Large intestine (tissue), 3 donors: ENCODE results near the gene OSBPL9. TPM values are rescaled to one million over a fixed set of nuclear protein-coding genes. Genes with fewer than 3 reads are reported as not detected.
A peak's percentile ranks its signal among the peaks of the same experiment; 100 is the strongest.
"Not testable (repeated sequence)": the region's sequence is repeated elsewhere in the genome, so short reads cannot be mapped to it uniquely, and the experiment has no call there.

ENCODE experiments used
- DNase-seq, 2 donors: peaks; one replicate each; pipeline versions ENCODE4 v3.0.0 to v3.0.0-alpha.2; 2013
- H3K27ac ChIP-seq: one replicate; pipeline ENCODE4 v1.5.1; 2013; ENCODE audit warnings: low read length
- H3K27me3 ChIP-seq: 2 replicates; pipeline ENCODE4 v1.6.1; 2013; ENCODE audit warnings: low read length; ENCODE audit not compliant: control insufficient read depth, insufficient read depth
- H3K36me3 ChIP-seq: 2 replicates; pipeline ENCODE4 v1.6.1; 2013; ENCODE audit warnings: low read length; ENCODE audit not compliant: control insufficient read depth, insufficient read depth
- H3K4me1 ChIP-seq: one replicate; pipeline ENCODE4 v1.6.1; 2013; ENCODE audit warnings: low read length; ENCODE audit not compliant: control insufficient read depth, insufficient read depth
- H3K4me3 ChIP-seq: one replicate; pipeline ENCODE4 v1.5.1; 2013; ENCODE audit warnings: low read length
- H3K9me3 ChIP-seq: one replicate; pipeline ENCODE4 v1.6.1; 2013; ENCODE audit warnings: mild to moderate bottlenecking, low read depth, low read length, moderate library complexity; ENCODE audit not compliant: control insufficient read depth
- WGBS: methylation state at CpG from one replicate; pipeline ENCODE4 v1.1.5; 2013; ENCODE audit warnings: low lambda C conversion rate; ENCODE audit not compliant: insufficient coverage; 5-methylcytosine and 5-hydroxymethylcytosine counted together
- polyA plus RNA-seq: library from polyadenylated mRNA; unstranded; fragments of 120-200 nt; gene quantifications from one replicate; pipeline ENCODE4 v1.2.1, GENCODE V29; 2013

Gene OSBPL9
- polyA plus RNA-seq, 1 donor = 64.1 TPM

DNA sequence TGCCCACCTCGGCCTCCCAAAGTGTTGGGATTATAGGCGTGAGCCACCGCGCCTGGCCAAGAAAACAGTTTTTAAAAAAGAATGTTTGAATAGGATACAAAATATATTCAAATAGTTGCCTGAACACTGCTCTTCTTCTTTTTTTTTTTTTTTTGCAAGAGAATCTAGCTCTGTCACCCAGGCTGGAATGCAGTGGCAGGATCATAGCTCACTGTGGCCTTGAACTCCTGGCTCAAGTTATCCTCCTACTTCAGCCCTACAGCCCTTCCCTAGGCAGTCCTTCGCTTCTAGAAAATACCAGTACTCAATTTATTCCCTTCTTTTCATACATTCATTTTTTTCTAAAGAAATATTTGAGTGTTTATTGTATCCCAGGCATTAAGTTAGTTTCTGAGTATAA lies 67.9 kb downstream of the OSBPL9 start:
- no peaks in the 10 kb centered on the region for H3K36me3 ChIP-seq
- H3K27ac ChIP-seq = no peak overlapping the region
- no peak overlapping the region for H3K4me3 ChIP-seq
- H3K27me3 ChIP-seq = no peaks in the 10 kb centered on the region
- DNase-seq = no peak
- H3K9me3 ChIP-seq = no peaks in the 10 kb centered on the region
- H3K4me1 ChIP-seq = no peaks in the 10 kb centered on the region
- WGBS = 100% methylated on average over 1 of the region's 5 CpGs

DNA sequence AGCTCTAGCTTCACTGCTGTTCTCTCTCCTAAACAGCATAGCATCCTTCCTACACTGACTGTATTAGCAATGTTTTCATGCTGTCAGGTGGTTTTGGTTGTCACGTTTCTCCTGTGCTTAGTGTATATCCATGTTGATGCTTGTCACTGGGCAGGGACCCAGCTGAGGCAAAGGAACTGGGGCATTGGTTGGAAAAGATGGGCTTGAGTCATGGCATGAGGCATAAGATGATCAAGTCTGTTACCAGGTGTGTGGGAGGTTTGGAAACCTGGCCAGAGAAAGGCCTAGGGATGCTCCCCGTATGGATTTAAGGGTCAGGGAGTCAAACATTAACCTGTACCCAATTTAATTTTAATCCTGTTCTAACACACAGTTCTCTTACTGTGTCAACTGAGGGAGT lies 69.6 kb downstream of the OSBPL9 start:
- WGBS = 0% methylated on average over 1 of the region's 2 CpGs
- H3K4me3 ChIP-seq = no peak overlapping the region
- H3K36me3 ChIP-seq = no peaks in the 10 kb centered on the region
- no peaks in the 10 kb centered on the region for H3K27me3 ChIP-seq
- no peak for DNase-seq
- no peak overlapping the region for H3K27ac ChIP-seq
- peaks cover 6% of the 10 kb centered on the region for H3K4me1 ChIP-seq
- no peaks in the 10 kb centered on the region for H3K9me3 ChIP-seq

DNA sequence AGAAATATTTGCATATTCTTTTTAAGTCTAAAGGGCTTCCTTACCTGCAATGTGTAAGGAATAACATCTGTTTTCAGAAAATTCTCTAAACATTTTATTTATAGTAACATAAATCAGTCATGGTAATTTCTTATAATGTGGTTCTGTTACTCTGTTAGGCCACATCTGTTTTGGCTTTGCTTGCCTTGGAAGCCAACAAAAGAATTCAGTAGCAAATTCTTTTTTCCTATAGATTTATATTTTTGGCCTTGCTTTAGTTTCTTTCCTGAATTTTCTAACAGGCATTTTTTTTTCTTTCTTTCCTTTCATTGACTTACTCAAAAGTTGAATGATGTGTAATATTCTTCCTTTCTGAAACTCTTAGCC lies 72.2 kb downstream of the OSBPL9 start:
- peaks cover 6% of the 10 kb centered on the region for H3K4me1 ChIP-seq
- no peak overlapping the region for H3K4me3 ChIP-seq
- no peaks in the 10 kb centered on the region for H3K36me3 ChIP-seq
- no peaks in the 10 kb centered on the region for H3K9me3 ChIP-seq
- H3K27ac ChIP-seq = no peak overlapping the region
- DNase-seq = no peak
- no peaks in the 10 kb centered on the region for H3K27me3 ChIP-seq

DNA sequence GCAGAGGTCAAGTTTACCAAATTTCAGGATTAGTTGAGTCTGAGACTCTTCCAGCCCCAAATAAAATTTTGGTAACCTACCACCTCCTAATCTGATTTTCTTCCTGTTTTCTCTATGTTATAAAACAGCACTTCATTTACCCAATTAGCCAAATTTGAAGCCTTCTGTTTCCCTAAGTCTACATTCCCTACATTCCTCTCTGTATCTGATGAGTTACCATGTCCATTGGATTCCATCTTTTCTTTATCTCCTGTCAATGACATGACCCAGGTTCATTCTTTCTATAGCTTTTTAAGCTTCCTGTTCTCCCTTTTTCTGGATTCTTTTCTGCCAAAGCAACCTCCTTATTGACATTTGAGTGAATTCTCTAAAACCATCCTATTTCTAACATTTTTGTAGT lies 72.8 kb downstream of the OSBPL9 start:
- Histone ChIP-seq H3K27ac (no peak overlapping the region), H3K27me3 (no peaks in the 10 kb centered on the region), H3K36me3 (no peaks in the 10 kb centered on the region), H3K4me3 (no peak overlapping the region), H3K4me1 (peaks cover 6% of the 10 kb centered on the region), H3K9me3 (no peaks in the 10 kb centered on the region)
- no peak for DNase-seq

DNA sequence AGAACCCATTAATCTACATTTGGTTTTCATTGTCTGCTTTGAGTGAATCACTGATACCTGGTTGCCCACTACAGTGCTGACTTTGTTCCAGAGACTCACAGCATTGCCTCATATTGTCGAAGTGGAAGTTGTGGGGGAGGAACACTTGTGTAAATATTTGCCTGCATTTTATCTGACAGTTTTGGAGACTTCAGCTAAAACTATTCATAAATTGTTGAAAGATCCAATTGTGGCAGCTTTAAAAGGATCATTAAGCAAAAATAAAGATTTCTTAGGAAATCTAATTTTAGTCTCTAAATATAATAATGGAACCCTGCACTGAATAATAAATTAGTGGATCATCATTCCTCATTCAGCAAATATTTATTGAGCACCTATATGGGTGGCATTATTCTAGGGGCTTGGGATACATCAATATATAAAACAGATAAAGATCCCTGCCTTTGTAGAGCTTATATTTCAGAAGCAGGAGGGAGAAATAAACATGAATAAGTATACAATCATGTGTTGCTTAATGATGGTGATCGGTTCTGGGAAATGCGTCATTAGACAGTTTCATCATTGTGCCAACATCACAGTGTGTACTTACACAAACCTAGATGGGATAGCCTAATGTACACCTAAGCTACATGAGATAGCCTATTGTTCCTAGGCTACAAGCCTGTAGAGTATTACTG lies 73.5 kb downstream of the OSBPL9 start:
- Histone ChIP-seq H3K27me3 (no peaks in the 10 kb centered on the region), H3K9me3 (no peaks in the 10 kb centered on the region), H3K36me3 (no peaks in the 10 kb centered on the region), H3K4me3 (no peak overlapping the region), H3K27ac (no peak overlapping the region), H3K4me1 (peaks cover 6% of the 10 kb centered on the region)
- WGBS = no CpG with 5 or more reads among the region's 3 CpGs
- DNase-seq = peak; percentile 2 to 31

DNA sequence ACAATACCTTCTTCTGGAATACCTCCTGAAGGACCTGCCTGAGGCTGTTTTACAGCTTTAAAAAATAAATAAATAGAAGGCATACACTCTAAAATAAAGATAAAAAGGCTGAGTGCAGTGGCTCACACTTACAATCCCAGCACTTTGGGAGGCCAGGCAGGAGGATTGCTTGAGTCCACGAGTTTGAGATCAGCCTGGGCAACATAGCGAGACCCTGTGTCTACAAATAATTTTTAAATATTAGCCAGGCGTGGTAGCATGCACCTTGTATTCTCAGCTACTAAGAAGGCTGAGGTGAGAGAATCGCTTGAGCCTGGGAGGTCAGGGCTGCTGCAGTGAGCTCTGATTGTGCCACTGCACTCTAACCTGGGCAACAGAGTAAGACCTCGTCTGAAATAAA lies 75.0 kb downstream of the OSBPL9 start:
- H3K4me3 ChIP-seq = no peak overlapping the region
- H3K27me3 ChIP-seq = no peaks in the 10 kb centered on the region
- H3K27ac ChIP-seq = no peak overlapping the region
- H3K4me1 ChIP-seq = peaks cover 6% of the 10 kb centered on the region
- H3K36me3 ChIP-seq = no peaks in the 10 kb centered on the region
- DNase-seq = no peak
- no peaks in the 10 kb centered on the region for H3K9me3 ChIP-seq
- WGBS = 100% methylated on average over 1 of the region's 5 CpGs

DNA sequence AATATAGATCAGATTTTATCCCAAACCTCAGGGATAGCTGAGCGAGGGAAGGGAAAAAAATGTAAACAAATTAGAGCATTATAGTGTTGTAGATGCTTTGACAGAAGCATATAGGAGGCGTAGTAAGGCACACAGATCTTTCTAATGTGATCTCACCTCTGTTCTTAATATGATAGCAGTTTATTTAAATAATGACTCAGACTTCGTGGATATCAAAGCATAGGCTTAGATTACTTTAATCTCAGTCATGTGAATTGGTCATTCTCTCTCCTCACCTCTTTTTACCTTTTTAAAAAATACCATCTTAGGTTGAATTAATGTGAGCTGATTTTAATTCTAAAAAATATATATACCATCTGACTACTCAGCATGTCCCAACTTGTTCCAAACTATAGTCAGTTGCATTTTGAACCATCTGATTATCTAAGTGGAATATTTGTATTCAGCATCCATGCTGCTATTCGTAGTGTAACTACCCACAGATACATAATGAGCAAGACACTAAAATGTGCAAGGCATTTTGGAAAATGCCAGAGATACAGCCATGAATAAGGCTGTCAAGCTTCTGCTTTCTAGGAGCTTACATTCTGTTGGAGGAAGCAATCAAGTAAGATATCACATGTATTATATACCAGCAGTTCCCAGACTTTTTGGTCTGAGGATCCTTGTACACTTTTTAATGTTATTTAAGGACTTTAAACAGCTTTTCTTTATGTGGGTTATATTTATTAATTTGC lies 76.7 kb downstream of the OSBPL9 start:
- no peak for DNase-seq
- H3K4me1 ChIP-seq = peaks cover 6% of the 10 kb centered on the region
- H3K4me3 ChIP-seq = no peak overlapping the region
- 82% methylated on average over 2 of the region's 4 CpGs for WGBS
- no peaks in the 10 kb centered on the region for H3K27me3 ChIP-seq
- no peak overlapping the region for H3K27ac ChIP-seq
- no peaks in the 10 kb centered on the region for H3K36me3 ChIP-seq
- no peaks in the 10 kb centered on the region for H3K9me3 ChIP-seq

DNA sequence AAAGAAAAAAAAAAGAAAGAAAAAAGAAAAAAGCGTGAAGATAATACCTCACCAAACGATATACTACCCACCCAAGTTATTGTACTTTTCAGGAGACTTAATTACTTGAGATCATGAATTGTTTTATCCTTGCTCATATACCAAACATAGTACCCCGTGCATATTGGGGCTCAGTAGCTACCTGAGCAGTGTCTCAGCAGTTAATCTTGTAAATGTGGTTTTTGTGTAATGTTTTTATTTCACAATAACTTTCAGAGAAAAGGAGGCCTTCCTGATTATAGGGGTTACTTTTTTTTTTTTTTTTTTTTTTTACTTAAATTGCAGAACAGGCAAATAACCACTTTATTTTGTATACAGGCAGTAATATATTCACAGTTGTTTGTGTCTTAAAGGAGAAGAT lies 80.3 kb downstream of the OSBPL9 start:
- Histone ChIP-seq H3K27me3 (no peaks in the 10 kb centered on the region), H3K4me3 (no peak overlapping the region), H3K9me3 (no peaks in the 10 kb centered on the region), H3K27ac (no peak overlapping the region), H3K4me1 (no peaks in the 10 kb centered on the region), H3K36me3 (no peaks in the 10 kb centered on the region)
- DNase-seq = no peak
- 93% methylated on average over 2 of the region's 3 CpGs for WGBS

DNA sequence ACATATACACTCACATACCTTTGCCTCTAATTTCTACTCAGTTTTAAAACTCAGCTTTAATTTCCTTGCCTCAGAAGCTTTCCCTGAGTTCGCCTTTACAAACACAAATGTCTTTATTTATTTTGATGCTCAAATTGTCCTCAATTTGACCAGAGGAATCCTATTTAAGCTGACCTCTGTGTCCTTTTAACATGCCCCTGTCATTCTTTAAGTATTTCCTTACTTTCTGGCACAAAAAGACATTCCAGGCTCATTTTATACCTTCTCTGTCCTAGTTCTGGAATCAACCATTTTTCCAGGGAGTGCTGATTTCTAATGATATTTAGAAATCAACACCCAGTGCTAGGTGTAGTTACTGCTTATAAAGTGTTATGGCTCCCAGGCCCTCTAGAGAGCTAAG lies 82.5 kb downstream of the OSBPL9 start:
- Histone ChIP-seq H3K27me3 (no peaks in the 10 kb centered on the region), H3K4me3 (no peak overlapping the region), H3K27ac (no peak overlapping the region), H3K9me3 (no peaks in the 10 kb centered on the region), H3K4me1 (no peaks in the 10 kb centered on the region), H3K36me3 (no peaks in the 10 kb centered on the region)
- no peak for DNase-seq
- WGBS = 83% methylated on average over 1 of the region's 1 CpG

DNA sequence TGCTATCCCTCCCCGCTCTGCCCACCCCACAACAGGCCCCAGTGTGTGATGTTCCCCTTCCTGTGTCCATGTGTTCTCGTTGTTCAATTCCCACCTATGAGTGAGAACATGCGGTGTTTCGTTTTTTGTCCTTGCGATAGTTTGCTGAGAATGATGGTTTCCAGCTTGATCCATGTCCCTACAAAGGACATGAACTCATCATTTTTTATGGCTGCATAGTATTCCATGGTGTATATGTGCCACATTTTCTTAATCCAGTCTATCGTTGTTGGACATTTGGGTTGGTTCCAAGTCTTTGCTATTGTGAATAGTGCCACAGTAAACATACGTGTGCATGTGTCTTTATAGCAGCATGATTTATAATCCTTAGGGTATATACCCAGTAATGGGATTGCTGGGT lies 84.9 kb downstream of the OSBPL9 start:
- no CpG with 5 or more reads among the region's 7 CpGs for WGBS
- not testable (repeated sequence) for H3K27me3 ChIP-seq, H3K4me3 ChIP-seq, H3K9me3 ChIP-seq, H3K36me3 ChIP-seq, H3K27ac ChIP-seq, H3K4me1 ChIP-seq, DNase-seq

DNA sequence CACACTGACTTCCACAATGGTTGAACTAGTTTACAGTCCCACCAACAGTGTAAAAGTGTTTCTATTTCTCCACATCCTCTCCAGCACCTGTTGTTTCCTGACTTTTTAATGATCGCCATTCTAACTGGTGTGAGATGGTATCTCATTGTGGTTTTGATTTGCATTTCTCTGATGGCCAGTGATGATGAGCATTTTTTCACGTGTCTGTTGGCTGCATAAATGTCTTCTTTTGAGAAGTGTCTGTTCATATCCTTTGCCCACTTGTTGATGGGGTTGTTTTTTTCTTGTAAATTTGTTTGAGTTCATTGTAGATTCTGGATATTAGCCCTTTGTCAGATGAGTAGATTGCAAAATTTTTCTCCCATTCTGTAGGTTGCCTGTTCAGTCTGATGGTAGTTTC lies 85.3 kb downstream of the OSBPL9 start:
- not testable (repeated sequence) for H3K27me3 ChIP-seq, H3K36me3 ChIP-seq, H3K4me3 ChIP-seq, H3K27ac ChIP-seq, H3K4me1 ChIP-seq, H3K9me3 ChIP-seq, DNase-seq
- no CpG with 5 or more reads among the region's 2 CpGs for WGBS
